Keratinocyte (primary cell): ENCODE data around the gene PRKCE. TPM values are rescaled to one million over a fixed set of nuclear protein-coding genes. Genes with fewer than 3 reads are reported as not detected.

Experiments used
- DNase-seq: peaks from one replicate; pipeline ENCODE4 v3.0.0-alpha.2; 2011; ENCODE audit warnings: low read depth, missing footprints, low spot score
- FAIRE-seq: peaks from 2 replicates; lab custom pipeline; 2011; peaks lifted over from hg19 to GRCh38; lab: Jason Lieb, UNC
- H2AFZ ChIP-seq: 2 replicates; pipeline ENCODE4 v1.6.0; 2012; ENCODE audit warnings: low read length, control low read depth, inconsistent platforms; ENCODE audit not compliant: control insufficient read depth
- H3K27ac ChIP-seq: 2 replicates; pipeline ENCODE4 v1.5.1; 2011; ENCODE audit warnings: low read length; ENCODE audit not compliant: control insufficient read depth, insufficient read depth
- H3K27me3 ChIP-seq: 3 replicates; pipeline ENCODE4 v1.6.0; 2011; ENCODE audit warnings: low read length; ENCODE audit not compliant: control insufficient read depth, insufficient read depth; ENCODE audit errors: extremely low read depth
- H3K36me3 ChIP-seq, 2 experiments: 2 replicates in 1 of 2; 3 replicates in 1 of 2; pipeline ENCODE4 v1.5.1; 2011; ENCODE audit warnings: low read length in 2 of 2, mild to moderate bottlenecking in 1 of 2; ENCODE audit not compliant: control insufficient read depth in 2 of 2, insufficient read depth in 2 of 2; ENCODE audit errors: extremely low read depth in 1 of 2
- H3K4me1 ChIP-seq: 3 replicates; pipeline ENCODE4 v1.5.1; 2011; ENCODE audit warnings: low read length; ENCODE audit not compliant: control insufficient read depth, insufficient read depth; ENCODE audit errors: extremely low read depth
- H3K4me2 ChIP-seq: 3 replicates; pipeline ENCODE4 v1.6.0; 2011; ENCODE audit warnings: low read depth, low read length; ENCODE audit not compliant: control insufficient read depth, insufficient read depth; ENCODE audit errors: extremely low read depth
- H3K4me3 ChIP-seq, 3 experiments: fragments of 200-600 bp in 1 of 3; sonication (generic) in 1 of 3; 2 replicates in 2 of 3; 3 replicates in 1 of 3; pipeline ENCODE4 v1.5.1; 2011 to 2016; ENCODE audit warnings: low read length in 3 of 3, mild to moderate bottlenecking in 3 of 3, control low read depth in 2 of 3, inconsistent platforms in 1 of 3, low read depth in 1 of 3, mixed read lengths in 1 of 3, mixed run types in 1 of 3, moderate library complexity in 1 of 3; ENCODE audit not compliant: control insufficient read depth in 2 of 3, insufficient read depth in 2 of 3; ENCODE audit errors: extremely low read depth in 1 of 3
- H3K79me2 ChIP-seq: 2 replicates; pipeline ENCODE4 v1.6.0; 2012; ENCODE audit warnings: low read length; ENCODE audit not compliant: control insufficient read depth, insufficient read depth
- H3K9ac ChIP-seq: 3 replicates; pipeline ENCODE4 v1.6.0; 2011; ENCODE audit warnings: low read length; ENCODE audit not compliant: control insufficient read depth, insufficient read depth; ENCODE audit errors: extremely low read depth
- H3K9me1 ChIP-seq: 3 replicates; pipeline ENCODE4 v1.6.0; 2011; ENCODE audit warnings: low read length; ENCODE audit not compliant: control insufficient read depth, insufficient read depth; ENCODE audit errors: extremely low read depth
- H3K9me3 ChIP-seq: 2 replicates; pipeline ENCODE4 v1.5.1; 2012; ENCODE audit warnings: low read depth, low read length; ENCODE audit not compliant: control insufficient read depth
- H4K20me1 ChIP-seq: 3 replicates; pipeline ENCODE4 v1.6.0; 2011; ENCODE audit warnings: low read length; ENCODE audit not compliant: control insufficient read depth, insufficient read depth; ENCODE audit errors: extremely low read depth
- EZH2 ChIP-seq: IDR thresholded peaks from one replicate; pipeline ENCODE4 v1.6.1; 2012; ENCODE audit warnings: inconsistent platforms, mild to moderate bottlenecking, low read length, moderate library complexity
- dilution Hi-C: fragments of 300-500 bp; cut with MboI; formaldehyde crosslinking; loops from one replicate; pipeline ENCODE4 v1.7.0; 2020; ENCODE audit warnings: low sequenced_read_pairs; ENCODE audit not compliant: extremely low pct_ligation_motif_present
- polyA plus RNA-seq, 5 experiments: library from polyadenylated mRNA; depleted of rRNA in 3 of 5; stranded (reverse) in 3 of 5; stranded (forward) in 1 of 5; unstranded in 1 of 5; fragments of >200 nt; gene quantifications; 1 replicate in 1 of 5; 2 replicates in 3 of 5; 3 replicates in 1 of 5; pipeline versions ENCODE4 v1.2.1 to v1.2.3, GENCODE V29; 2011 to 2012; ENCODE audit warnings: missing spikeins in 2 of 5, low read depth in 1 of 5, low replicate concordance in 1 of 5
- TF ChIP-seq, protein P1 (sequence below), 3 experiments: IDR thresholded peaks in 1 of 3; conservative IDR thresholded peaks in 1 of 3; optimal IDR thresholded peaks in 1 of 3; 2 replicates in 2 of 3; 3 replicates in 1 of 3; pipeline versions ENCODE3 to v1.5.1; 2011; ENCODE audit warnings: low read length in 3 of 3, mild to moderate bottlenecking in 3 of 3, moderate library complexity in 2 of 3, control low read depth in 1 of 3, inconsistent platforms in 1 of 3; ENCODE audit not compliant: insufficient read depth in 2 of 3; ENCODE audit errors: extremely low read depth in 1 of 3

PRKCE gene
- polyA plus RNA-seq, 1 donor (not counting 4 experiments of a cell fraction or from before 2014, with no cell fraction given) = 2.0 TPM

DNA sequence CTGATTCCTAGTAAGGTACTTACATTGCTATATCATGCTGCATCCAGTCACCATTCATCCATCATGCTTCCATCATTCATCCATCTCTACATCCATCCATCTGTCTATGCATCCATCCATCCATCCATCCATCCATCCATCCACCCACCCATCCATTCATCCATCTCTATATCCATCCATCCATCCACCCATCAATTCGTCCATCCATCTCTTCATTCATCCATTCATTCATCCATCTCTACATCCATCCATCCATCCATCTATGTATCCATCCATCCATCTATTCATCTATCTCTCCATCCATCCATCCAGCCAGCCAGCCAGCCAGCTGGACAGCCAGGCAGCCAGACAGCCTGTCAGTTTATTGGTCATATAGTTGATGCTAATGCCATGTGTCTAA, 20.7 kb downstream of the PRKCE start:
- Histone ChIP-seq H3K4me2 (no peak overlapping the region), H3K27me3 (no peaks in the 10 kb centered on the region), H3K4me3 (no peak overlapping the region), H3K9me3 (no peaks in the 10 kb centered on the region), H3K9ac (no peak overlapping the region), H3K79me2 (no peaks in the 10 kb centered on the region), H3K9me1 (no peaks in the 10 kb centered on the region), H3K27ac (no peak overlapping the region), H4K20me1 (no peaks in the 10 kb centered on the region), H3K4me1 (peaks cover 18% of the 10 kb centered on the region), H3K36me3 (no peaks in the 10 kb centered on the region), H2AFZ (no peak overlapping the region)
- FAIRE-seq = no peak
- TF ChIP-seq EZH2 = no peak
- TF ChIP-seq, protein P1, sequence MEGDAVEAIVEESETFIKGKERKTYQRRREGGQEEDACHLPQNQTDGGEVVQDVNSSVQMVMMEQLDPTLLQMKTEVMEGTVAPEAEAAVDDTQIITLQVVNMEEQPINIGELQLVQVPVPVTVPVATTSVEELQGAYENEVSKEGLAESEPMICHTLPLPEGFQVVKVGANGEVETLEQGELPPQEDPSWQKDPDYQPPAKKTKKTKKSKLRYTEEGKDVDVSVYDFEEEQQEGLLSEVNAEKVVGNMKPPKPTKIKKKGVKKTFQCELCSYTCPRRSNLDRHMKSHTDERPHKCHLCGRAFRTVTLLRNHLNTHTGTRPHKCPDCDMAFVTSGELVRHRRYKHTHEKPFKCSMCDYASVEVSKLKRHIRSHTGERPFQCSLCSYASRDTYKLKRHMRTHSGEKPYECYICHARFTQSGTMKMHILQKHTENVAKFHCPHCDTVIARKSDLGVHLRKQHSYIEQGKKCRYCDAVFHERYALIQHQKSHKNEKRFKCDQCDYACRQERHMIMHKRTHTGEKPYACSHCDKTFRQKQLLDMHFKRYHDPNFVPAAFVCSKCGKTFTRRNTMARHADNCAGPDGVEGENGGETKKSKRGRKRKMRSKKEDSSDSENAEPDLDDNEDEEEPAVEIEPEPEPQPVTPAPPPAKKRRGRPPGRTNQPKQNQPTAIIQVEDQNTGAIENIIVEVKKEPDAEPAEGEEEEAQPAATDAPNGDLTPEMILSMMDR (optimal IDR thresholded peaks at IDR 0.05 in 1 of 3, IDR thresholded peaks at IDR 0.05 in 1 of 3, conservative IDR thresholded peaks at IDR 0.05 in 1 of 3; ENCODE audit: extremely low read depth in 1 of 3, insufficient read depth in 2 of 3, low read length in 3 of 3) = no peak
- DNase-seq = no peak
- dilution Hi-C loops = no loop called here

DNA sequence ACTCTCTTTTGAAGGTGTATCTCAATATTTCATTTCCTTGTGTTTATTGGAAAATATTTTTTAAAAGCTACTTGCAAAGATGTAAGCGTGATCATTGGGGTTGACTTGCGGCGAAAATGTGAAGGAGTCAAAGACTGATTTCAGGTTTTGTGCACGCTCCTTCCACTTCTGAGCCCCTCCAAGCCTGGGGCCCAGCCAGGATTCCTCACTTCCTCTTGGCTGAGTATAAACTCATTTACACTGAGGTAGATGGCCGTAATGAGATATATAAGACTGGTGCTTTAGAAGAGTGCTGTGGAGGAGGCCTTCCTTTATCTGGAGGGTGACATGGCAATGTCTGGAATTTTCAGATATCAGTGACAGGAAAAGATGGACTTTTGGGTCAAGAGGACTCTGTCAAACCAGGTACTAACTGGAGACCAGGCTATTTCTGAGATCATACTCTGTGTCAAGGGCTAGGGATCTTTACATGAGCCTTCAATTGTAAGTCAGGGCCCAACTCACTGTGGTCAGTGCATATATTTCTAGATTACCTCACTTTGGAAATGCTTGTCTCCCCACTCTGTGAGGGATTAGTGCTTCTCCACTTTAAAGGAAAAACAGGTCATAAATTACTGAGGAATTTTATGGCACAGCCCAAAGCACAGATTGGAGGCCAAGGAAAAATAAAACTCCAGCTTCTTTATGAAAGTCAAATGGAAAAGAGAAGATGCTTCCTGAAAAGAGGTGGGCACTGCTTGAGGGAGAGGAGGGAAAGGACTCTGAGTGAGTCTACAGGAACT, 22.8 kb downstream of the PRKCE start:
- FAIRE-seq = no peak
- H3K9ac ChIP-seq = no peak overlapping the region

More for the DNA sequence above, 22.8 kb downstream of the PRKCE start:
- Histone ChIP-seq H3K27ac (peak overlapping the region; percentile 60), H3K27me3 (no peaks in the 10 kb centered on the region), H3K79me2 (no peaks in the 10 kb centered on the region), H3K9me1 (no peaks in the 10 kb centered on the region), H2AFZ (no peak overlapping the region), H3K4me1 (peaks cover 18% of the 10 kb centered on the region), H3K9me3 (no peaks in the 10 kb centered on the region), H3K4me2 (no peak overlapping the region), H3K4me3 (no peak overlapping the region), H4K20me1 (no peaks in the 10 kb centered on the region), H3K36me3 (no peaks in the 10 kb centered on the region)
- TF ChIP-seq, protein P1 (optimal IDR thresholded peaks at IDR 0.05 in 1 of 3, IDR thresholded peaks at IDR 0.05 in 1 of 3, conservative IDR thresholded peaks at IDR 0.05 in 1 of 3; ENCODE audit: extremely low read depth in 1 of 3, insufficient read depth in 2 of 3, low read length in 3 of 3) = no peak
- TF ChIP-seq EZH2 = no peak
- DNase-seq = no peak
- dilution Hi-C loops = no loop called here
